Heart left ventricle (tissue), 16 donors: ENCODE results near the gene LHX2. TPM values are rescaled to one million over a fixed set of nuclear protein-coding genes. Genes with fewer than 3 reads are reported as not detected.
"Not testable (repeated sequence)": the region's sequence is repeated elsewhere in the genome, so short reads cannot be mapped to it uniquely, and the experiment has no call there.

Source experiments
- ATAC-seq, 4 donors: fragments of 200-7000 bp; cut with Tn5 transposase; one replicate each; pipeline ENCODE4 v1.9.1; 2020 to 2022; ENCODE audit warnings: moderate library complexity in 4 of 4, mild to moderate bottlenecking in 3 of 4, moderate number of reproducible peaks in 1 of 4
- DNase-seq, 5 donors: peaks; one replicate each; pipeline ENCODE4 v3.0.0-alpha.2; 2020
- H3K27ac ChIP-seq, 12 donors: fragments of 200-600 bp; sonication (generic) in 4 of 12; one replicate each; pipeline versions ENCODE4 v1.5.0 to v1.8.0; 2016 to 2022; ENCODE audit warnings: mild to moderate bottlenecking in 2 of 12
- H3K27me3 ChIP-seq, 9 donors: fragments of 200-600 bp; sonication (generic) in 2 of 9; one replicate each; pipeline versions ENCODE4 v1.5.1 to v1.8.0; 2016 to 2022; ENCODE audit warnings: mild to moderate bottlenecking in 3 of 9
- H3K36me3 ChIP-seq, 9 donors: fragments of 200-600 bp; sonication (generic) in 2 of 9; one replicate each; pipeline versions ENCODE4 v1.5.0 to v1.8.0; 2018 to 2022; ENCODE audit warnings: mild to moderate bottlenecking in 2 of 9
- H3K4me1 ChIP-seq, 12 donors: fragments of 200-600 bp; sonication (generic) in 4 of 12; one replicate each; pipeline versions ENCODE4 v1.5.0 to v1.8.0; 2016 to 2022; ENCODE audit warnings: mild to moderate bottlenecking in 3 of 12
- H3K4me3 ChIP-seq, 12 donors: fragments of 200-600 bp; sonication (generic) in 4 of 12; one replicate each; pipeline versions ENCODE4 v1.5.0 to v1.8.0; 2017 to 2022; ENCODE audit warnings: mild to moderate bottlenecking in 9 of 12, moderate library complexity in 4 of 12
- H3K9me3 ChIP-seq, 12 donors: fragments of 200-600 bp; sonication (generic) in 4 of 12; one replicate each; pipeline versions ENCODE4 v1.5.0 to v1.8.0; 2016 to 2022; ENCODE audit warnings: mild to moderate bottlenecking in 1 of 12
- CTCF ChIP-seq, 12 donors: fragments of 200-600 bp; sonication (generic) in 4 of 12; IDR thresholded peaks; one replicate each; pipeline versions ENCODE4 v1.5.0 to v1.8.0; 2018 to 2022; ENCODE audit warnings: antibody characterized with exemption in 12 of 12, mild to moderate bottlenecking in 5 of 12
- POLR2A ChIP-seq, 2 donors: fragments of 450-650 bp; IDR thresholded peaks; one replicate each; pipeline ENCODE4 v1.6.1; 2017; ENCODE audit warnings: antibody characterized with exemption in 2 of 2, mild to moderate bottlenecking in 2 of 2, moderate library complexity in 2 of 2
- WGBS, 4 donors: extraction: QIAGEN DNeasy Blood & Tissue Kit in 2 of 4; methylation state at CpG; one replicate each; pipeline versions ENCODE4 v1.1.5 to v1.1.7; 2013 to 2018; 5-methylcytosine and 5-hydroxymethylcytosine counted together
- intact Hi-C, 10 donors: fragments of 100-400 bp; cut with DNase I; formaldehyde crosslinking; loops; one replicate each; pipeline versions ENCODE4 v1.11.1 to v1.14.2; 2022
- polyA plus RNA-seq, 2 donors: library from polyadenylated mRNA; stranded (reverse); fragments of 200-250 nt; gene quantifications; one replicate each; pipeline ENCODE4 v1.2.3, GENCODE V29; 2013
- total RNA-seq, 9 donors: library from RNA; depleted of rRNA in 2 of 9; stranded (reverse); fragments of >200 nt in 2 of 9; fragmentation: NEBNext Ultra II Directional in 3 of 9; extraction: Animal tissue kit (Norgen Biotek cat#: 25700) in 3 of 9; gene quantifications; one replicate each; pipeline versions ENCODE4 v1.1.0 to v1.2.4, GENCODE V29; 2016 to 2023
- donor health status: ischemic (EF 13 %, LVEDD 7.1; RV severe dilation, severe dysfunction).
- donor health status: healthy with polysubstance abuse.
- donor health status: DM: no; HTN: yes; CAD: no.
- donor health status: DM: no; HTN: no; CAD: no.
- donor health status: ischemic (EF 25% LVEDD 6.9; RV normal size, moderate dysfunction).
- donor health status: ischemic (EF 25% LVEDD 5.7; RV mildly dilated, moderate dysfunction).
- donor health status: healthy.
- donor health status: DM: yes; HTN: yes; CAD: no.
- donor health status: ischemic (EF 35%, LVEDD 5.7; RV mildly dilated, moderate dysfunction).
- donor health status: nonischemic (EF 11% LVEDD 7.7; RV severe dilation, severe dysfunction).
- donor health status: DM: yes; HTN: yes; CAD: no.
- donor health status: PGD.
- donor health status: ischemic (EF 29% LVEDD 5.4; RV normal size, mild dysfunction).
- donor health status: nonischemic (EF 23%, LVEDD 6.1; RV moderate dilation, normal function).

LHX2 gene
- total and polyA plus RNA-seq, 11 donors = 0.10 to 1.3 (median 0.28) TPM; not detected in 5

GRCh38 chr9:123985869-123986268 is 25.7 kb upstream of the LHX2 start:
- Histone ChIP-seq H3K9me3 (no peaks in the 10 kb centered on the region), H3K27ac (no peak overlapping the region), H3K4me1 (no peaks in the 10 kb centered on the region), H3K36me3 (no peaks in the 10 kb centered on the region), H3K27me3 (peaks cover 0 to 41% (median 11%) of the 10 kb centered on the region in 9 donors), H3K4me3 (no peak overlapping the region)
- TF ChIP-seq POLR2A (IDR thresholded peaks at IDR 0.05) = no peak
- no peak for TF ChIP-seq CTCF (IDR thresholded peaks at IDR 0.05)
- intact Hi-C loops = no loop called here
- 80 to 85% (median 83%) methylated on average over 4 of the region's 4 CpGs for WGBS, 4 donors
- DNase-seq (no peak), ATAC-seq (no peak)

GRCh38 chr9:123990427-123990826 is 21.1 kb upstream of the LHX2 start:
- H3K4me3 ChIP-seq = no peak overlapping the region
- DNase-seq (no peak), ATAC-seq (no peak)
- no peaks in the 10 kb centered on the region for H3K4me1 ChIP-seq
- WGBS, 4 donors = 33 to 43% (median 38%) methylated on average over 5 of the region's 5 CpGs
- peaks cover 0 to 53% (median 20%) of the 10 kb centered on the region in 9 donors for H3K27me3 ChIP-seq
- no peaks in the 10 kb centered on the region for H3K9me3 ChIP-seq
- intact Hi-C loops = loop anchor here in 1 of 10 donors (2.0 kb wide), 1 partner anchor 16 kb away; no protein-coding TSS in a partner anchor
- H3K36me3 ChIP-seq = no peaks in the 10 kb centered on the region
- H3K27ac ChIP-seq = no peak overlapping the region
- TF ChIP-seq POLR2A (IDR thresholded peaks at IDR 0.05) = no peak
- TF ChIP-seq CTCF (IDR thresholded peaks at IDR 0.05) = no peak

- ATAC-seq = peak in 1 of 4 donors; percentile 35
- H3K4me3 ChIP-seq, DNase-seq, H3K36me3 ChIP-seq, H3K27ac ChIP-seq, H3K9me3 ChIP-seq, intact Hi-C loops: not testable (repeated sequence)
- peaks cover 13 to 66% (median 42%) of the 10 kb centered on the region in 9 donors for H3K27me3 ChIP-seq
- H3K4me1 ChIP-seq = peaks cover 0 to 14% (median 5%) of the 10 kb centered on the region in 12 donors
- 66 to 87% (median 75%) methylated on average over 11 to 13 of the region's 16 CpGs for WGBS, 4 donors
These were observed 18.9 kb upstream of the LHX2 start for GRCh38 chr9:123992679-123993078.

- WGBS, 4 donors = 10 to 16% (median 11%) methylated on average over 18 to 23 of the region's 23 CpGs
- Histone ChIP-seq H3K27me3 (peaks cover 40 to 77% (median 68%) of the 10 kb centered on the region in 9 donors), H3K9me3 (no peaks in the 10 kb centered on the region), H3K4me1 (peaks cover 0 to 37% (median 12%) of the 10 kb centered on the region in 12 donors), H3K36me3 (no peaks in the 10 kb centered on the region), H3K4me3 (no peak overlapping the region), H3K27ac (peak overlapping the region in 1 of 12 donors; percentile 52)
- ATAC-seq (peak in 3 of 4 donors; percentile 22 to 38 (median 29)), DNase-seq (no peak)
- TF ChIP-seq POLR2A (IDR thresholded peaks at IDR 0.05) (no peak), CTCF (IDR thresholded peaks at IDR 0.05) (no peak)
- intact Hi-C loops = no loop called here
These were observed 14.7 kb upstream of the LHX2 start for GRCh38 chr9:123996731-123997421.
